Measurements from ENCODE around the gene PRCC.

DNA sequence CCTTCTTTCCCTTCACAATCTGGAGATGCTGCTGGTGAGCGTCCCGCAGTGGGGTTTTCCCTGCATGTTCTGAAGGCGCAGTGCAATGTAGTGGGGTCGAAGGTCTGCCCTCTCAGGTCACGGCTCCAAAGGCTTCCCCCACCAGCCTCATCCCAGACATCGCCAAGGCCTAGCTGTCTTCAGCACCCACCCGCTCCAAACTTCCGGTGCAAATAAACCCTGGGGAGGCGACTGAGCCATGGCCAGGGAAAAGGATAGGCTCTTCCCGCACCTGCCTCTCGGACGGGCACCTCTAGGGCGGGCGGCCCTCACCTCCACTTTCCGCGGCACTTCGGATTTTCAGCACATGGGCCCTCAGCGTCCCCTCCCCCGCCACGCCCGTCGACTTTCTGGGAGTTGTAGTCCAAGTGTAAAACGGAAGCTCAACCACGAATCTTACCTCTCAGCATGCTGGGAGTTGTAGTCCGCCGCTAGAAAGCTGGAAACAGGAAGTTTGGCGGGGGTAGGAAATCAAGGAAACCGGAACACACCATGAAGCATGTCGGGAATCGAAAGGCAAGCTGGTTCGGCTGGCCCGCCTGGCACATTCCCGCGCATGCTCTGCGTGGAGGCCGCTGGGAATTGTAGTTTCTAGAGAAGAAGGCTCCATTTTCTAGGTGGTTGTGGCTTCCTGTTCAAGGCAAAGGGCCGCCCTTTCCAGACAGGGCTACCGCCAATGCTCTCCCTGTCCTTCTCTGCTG lies 26.4 kb upstream of the PRCC start, which contains the start of gene MRPL24:
- TF ChIP-seq CTCF (IDR thresholded peaks at IDR 0.05; ENCODE audit: insufficient read depth, low read depth, low read length): no peak
- TF ChIP-seq EZH2 (IDR thresholded peaks at IDR 0.05; ENCODE audit: insufficient read depth, low read length): no peak
